GM12878 (cell line): Measurements from ENCODE around the gene ZNF511. TPM values are rescaled to one million over a fixed set of nuclear protein-coding genes. Genes with fewer than 3 reads are reported as not detected.

ENCODE experiments used
- ATAC-seq: fragments of 200-7000 bp; cut with Tn5 transposase; 3 replicates; pipeline ENCODE4 v1.9.1; 2020; ENCODE audit warnings: mild to moderate bottlenecking, moderate library complexity
- BruUV-seq: library from RNA; stranded (reverse); fragments of 400-500 nt; replicated peaks from 2 replicates; lab custom pipeline; 2021; lab: Mats Ljungman, UMichigan
- CTCF ChIA-PET: fragments of 300-600 bp; sonication (Branson Sonifier 250); formaldehyde crosslinking; extraction: SDS; loops from one replicate; lab custom pipeline; 2021; ENCODE audit warnings: inconsistent platforms; lab: Yijun Ruan, JAX
- POLR2A ChIA-PET: fragments of 350-600 bp; formaldehyde crosslinking; extraction: SDS; loops from one replicate; lab custom pipeline; 2021; ENCODE audit warnings: inconsistent platforms; lab: Charles Lee
- RAD21 ChIA-PET: fragments of 300-600 bp; sonication (Branson Sonifier 250); formaldehyde crosslinking; loops from one replicate; lab custom pipeline; 2023; ENCODE audit warnings: antibody characterized with exemption; ENCODE audit not compliant: unreplicated experiment; lab: Charles Lee
- SMC1A ChIA-PET: fragments of 300-600 bp; sonication (Branson Sonifier 250); formaldehyde crosslinking; loops from one replicate; lab custom pipeline; 2023; ENCODE audit not compliant: unreplicated experiment, uncharacterized antibody; lab: Charles Lee
- DNase-seq: peaks from one replicate; pipeline ENCODE4 v3.0.0-alpha.2; 2011; ENCODE audit warnings: low read depth, low spot score
- FAIRE-seq: peaks from 3 replicates; lab custom pipeline; 2011; peaks lifted over from hg19 to GRCh38; lab: Jason Lieb, UNC
- H2AFZ ChIP-seq: 2 replicates; pipeline ENCODE4 v1.6.0; 2011; ENCODE audit warnings: low read depth, low read length, control low read depth; ENCODE audit not compliant: control insufficient read depth
- H3K27ac ChIP-seq: 2 replicates; pipeline ENCODE4 v1.5.1; 2011; ENCODE audit warnings: control low read depth; ENCODE audit not compliant: control insufficient read depth, insufficient read depth
- H3K27me3 ChIP-seq, 2 experiments: replicated peaks in 1 of 2; 2 replicates each; pipeline versions ENCODE4 v1.6.0 to v1.6.1; 2011; ENCODE audit warnings: low read length in 1 of 2; ENCODE audit not compliant: control insufficient read depth in 2 of 2, insufficient read depth in 2 of 2
- H3K36me3 ChIP-seq, 2 experiments: 2 replicates each; pipeline ENCODE4 v1.5.1; 2011; ENCODE audit warnings: low read length in 1 of 2; ENCODE audit not compliant: control insufficient read depth in 2 of 2, insufficient read depth in 2 of 2
- H3K4me1 ChIP-seq: 2 replicates; pipeline ENCODE4 v1.6.1; 2011; ENCODE audit warnings: mild to moderate bottlenecking, low read length, moderate library complexity, mixed read lengths; ENCODE audit not compliant: control insufficient read depth, insufficient read depth
- H3K4me2 ChIP-seq: 2 replicates; pipeline ENCODE4 v1.6.0; 2011; ENCODE audit warnings: control low read depth; ENCODE audit not compliant: control insufficient read depth, insufficient read depth
- H3K4me3 ChIP-seq: fragments of 200-600 bp; sonication (generic); 2 replicates; pipeline ENCODE4 v1.5.1; 2016
- H3K79me2 ChIP-seq: 2 replicates; pipeline ENCODE4 v1.6.0; 2011; ENCODE audit warnings: low read length; ENCODE audit not compliant: control insufficient read depth, insufficient read depth
- H3K9ac ChIP-seq: 2 replicates; pipeline ENCODE4 v1.8.0; 2011; ENCODE audit warnings: low read length, control low read depth, mixed read lengths; ENCODE audit not compliant: control insufficient read depth, insufficient read depth
- H3K9me3 ChIP-seq: replicated peaks from 3 replicates; pipeline ENCODE4 v1.5.1; 2011; ENCODE audit warnings: mild to moderate bottlenecking, low read length; ENCODE audit not compliant: control insufficient read depth, insufficient read depth
- H4K20me1 ChIP-seq: 2 replicates; pipeline ENCODE4 v1.6.0; 2011; ENCODE audit not compliant: control insufficient read depth, insufficient read depth
- ATF2 ChIP-seq: IDR thresholded peaks from 2 replicates; pipeline ENCODE4 v1.6.1; 2012; ENCODE audit warnings: low read length, inconsistent platforms
- BHLHE40 ChIP-seq, 2 experiments: fragments of 450-650 bp in 1 of 2; IDR thresholded peaks; 2 replicates each; pipeline ENCODE4 v1.6.1; 2011 to 2017; ENCODE audit warnings: low read depth in 2 of 2, borderline replicate concordance in 1 of 2, improper control_type of control experiment in 1 of 2, low read length in 1 of 2, mild to moderate bottlenecking in 1 of 2
- CHD2 ChIP-seq: IDR thresholded peaks from 2 replicates; pipeline ENCODE4 v1.6.1; 2011; ENCODE audit warnings: low read depth, low read length, improper control_type of control experiment, borderline replicate concordance
- CREM ChIP-seq: IDR thresholded peaks from 2 replicates; pipeline ENCODE4 v1.6.1; 2014; ENCODE audit warnings: antibody characterized with exemption, low read depth
- E2F4 ChIP-seq: IDR thresholded peaks from 2 replicates; pipeline ENCODE4 v1.6.1; 2012; ENCODE audit warnings: low read depth, low read length, improper control_type of control experiment
- KLF5 ChIP-seq: fragments of 450-650 bp; IDR thresholded peaks from 2 replicates; pipeline ENCODE4 v1.6.1; 2014; ENCODE audit warnings: mild to moderate bottlenecking; ENCODE audit not compliant: partially characterized antibody
- NFYB ChIP-seq: IDR thresholded peaks from 2 replicates; pipeline ENCODE4 v1.6.1; 2011; ENCODE audit warnings: low read depth, mild to moderate bottlenecking, low read length, improper control_type of control experiment, moderate library complexity; ENCODE audit not compliant: insufficient read depth
- RB1 ChIP-seq: fragments of 450-650 bp; formaldehyde crosslinking; IDR thresholded peaks from 2 replicates; pipeline ENCODE4 v1.6.1; 2017; ENCODE audit warnings: mild to moderate bottlenecking, borderline replicate concordance
- YBX1 ChIP-seq: fragments of 450-650 bp; IDR thresholded peaks from 2 replicates; pipeline ENCODE4 v1.6.1; 2016; ENCODE audit warnings: antibody characterized with exemption
- ZNF274 ChIP-seq: IDR thresholded peaks from one replicate; pipeline ENCODE4 v1.8.0; 2011; ENCODE audit not compliant: insufficient read length, insufficient read depth
- WGBS: methylation state at CpG from one replicate; pipeline ENCODE4 v1.1.6; 2016; ENCODE audit warnings: low lambda C conversion rate; ENCODE audit not compliant: insufficient replicate concordance, insufficient coverage; ENCODE audit errors: missing lambda C conversion rate; 5-methylcytosine and 5-hydroxymethylcytosine counted together
- in situ Hi-C: fragments of 300-500 bp; cut with MboI; formaldehyde crosslinking; loops from 9 replicates; pipeline ENCODE4 v1.14.3; 2018; ENCODE audit warnings: mixed read lengths
- intact Hi-C: fragments of 100-400 bp; cut with micrococcal nuclease; formaldehyde crosslinking; loops from one replicate; pipeline ENCODE4 v1.14.2; 2022; ENCODE audit not compliant: unreplicated experiment
- polyA plus RNA-seq, 11 experiments: library from polyadenylated mRNA; depleted of rRNA in 4 of 11; unstranded in 6 of 11; stranded (reverse) in 5 of 11; fragments of >200 nt; fragmentation: Nextera tagmentation in 4 of 11; fragmentation: Illumina TruSeq in 1 of 11; extraction: Ambion mirVana in 4 of 11; extraction: Trizol in 1 of 11; gene quantifications; 1 replicate in 1 of 11; 2 replicates in 10 of 11; pipeline versions ENCODE4 v1.2.1 to v1.2.3, GENCODE V29; 2011 to 2016; ENCODE audit warnings: inconsistent platforms in 2 of 11, missing spikeins in 2 of 11, low read depth in 1 of 11
- total RNA-seq, 4 experiments: library from RNA; depleted of rRNA in 3 of 4; stranded (reverse); fragments of >200 nt in 3 of 4; fragmentation: Illumina TruSeq in 1 of 4; extraction: Trizol in 1 of 4; gene quantifications; 2 replicates each; pipeline versions ENCODE4 v1.2.1 to v1.2.3, GENCODE V29; 2013 to 2021
- TF ChIP-seq, protein P1 (sequence below): fragments of 450-650 bp; IDR thresholded peaks from 2 replicates; pipeline ENCODE4 v1.6.1; 2017; ENCODE audit warnings: borderline replicate concordance
- TF ChIP-seq, protein P2 (sequence below): fragments of 450-650 bp; IDR thresholded peaks from 2 replicates; pipeline ENCODE4 v1.6.1; 2017; ENCODE audit warnings: mild to moderate bottlenecking, moderate library complexity

The ZNF511 gene
- total and polyA plus RNA-seq, 10 of the 15 experiments (the other 5 are each of a cell fraction or from before 2014, with no cell fraction given): 0.58 to 110 (median 32.0) TPM

DNA sequence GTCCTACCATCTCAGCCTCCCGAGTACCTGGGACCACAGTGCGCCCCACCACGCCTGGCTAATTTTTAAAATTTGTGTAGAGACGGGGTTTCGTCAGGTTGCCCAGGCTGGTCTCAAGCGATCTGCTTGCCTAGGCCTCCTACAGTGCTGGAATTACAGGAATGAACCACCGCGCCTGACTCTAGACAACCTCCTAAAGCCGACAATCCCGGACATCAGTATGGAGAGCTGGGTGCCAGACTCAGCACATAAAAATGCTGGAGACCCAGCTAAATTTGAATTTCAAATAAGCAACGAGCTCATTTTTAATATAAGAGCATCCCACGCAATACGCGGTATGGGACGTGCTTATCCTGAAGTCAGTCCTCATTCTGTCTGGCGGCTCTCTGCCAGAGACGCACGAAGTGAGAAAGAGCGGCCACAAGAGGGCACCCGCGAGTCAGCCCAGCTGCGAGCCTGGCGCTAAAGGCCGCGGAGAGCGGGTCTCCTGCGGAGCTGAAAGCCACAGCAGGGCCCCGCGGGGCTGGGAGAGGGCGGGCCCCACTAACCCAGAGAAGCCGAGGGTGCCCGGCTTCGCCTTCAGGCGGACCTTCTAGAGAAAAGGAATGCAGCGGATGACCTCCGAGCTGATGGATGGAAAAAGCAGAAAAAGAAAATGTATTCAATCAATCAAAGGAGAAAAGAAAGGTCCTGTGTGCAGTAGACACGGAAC is 20.9 kb downstream of the ZNF511 start:
- H3K79me2 ChIP-seq: no peaks in the 10 kb centered on the region
- no peaks in the 10 kb centered on the region for H4K20me1 ChIP-seq
- ChIA-PET RAD21 (interaction anchor here (0.7 to 1.7 kb wide), 14 partner anchors 9 to 173 kb away, joined by 3 to 12 read pairs (median 4); partner anchors contain the start of genes ECHS1 and MTG1), POLR2A (interaction anchor here (0.8 kb wide), 1 partner anchor 194 kb away, joined by 3 read pairs; no protein-coding TSS in a partner anchor), SMC1A (interaction anchor here (0.6 to 1.7 kb wide), 15 partner anchors 9 to 171 kb away, joined by 3 to 6 read pairs (median 4); no protein-coding TSS in a partner anchor), CTCF (interaction anchor here (0.6 to 3.8 kb wide), 36 partner anchors 9 to 287 kb away, joined by 3 to 36 read pairs (median 5); partner anchors contain the start of genes ECHS1, FUOM and PRAP1)
- peak overlapping the region; percentile 51; the same call in 1 of the 2 replicates for H2AFZ ChIP-seq
- no peak overlapping the region for H3K9ac ChIP-seq
- WGBS: 13% methylated on average over 37 of the region's 37 CpGs
- DNase-seq (no peak), FAIRE-seq (peak; percentile 96), ATAC-seq (peak; percentile 98)
- H3K4me1 ChIP-seq: no peaks in the 10 kb centered on the region
- H3K27ac ChIP-seq: no peak overlapping the region
- H3K4me3 ChIP-seq: no peak overlapping the region
- BruUV-seq: no TSS peak
- peak overlapping the region; percentile 40 for H3K4me2 ChIP-seq
- peaks cover 5 to 9% of the 10 kb centered on the region in 2 experiments for H3K27me3 ChIP-seq
- intact Hi-C loops (loop anchor here (1.0 to 5.0 kb wide), 3 partner anchors 63 to 279 kb away; partner anchors contain the start of gene MTG1), in situ Hi-C loops (loop anchor here (5.0 kb wide), 1 partner anchor 168 kb away; no protein-coding TSS in a partner anchor)
- no peaks in the 10 kb centered on the region for H3K9me3 ChIP-seq
- H3K36me3 ChIP-seq: no peaks in the 10 kb centered on the region
- peak; percentile 14 to 51; a peak in 2 of 4 replicates for TF ChIP-seq BHLHE40 (IDR thresholded peaks at IDR 0.05; ENCODE audit: borderline replicate concordance in 1 of 2, low read depth in 2 of 2, low read length in 1 of 2)
- TF ChIP-seq NFYB: no peak
- peak; percentile 78; the same call in 1 of the 2 replicates for TF ChIP-seq RB1
- no peak for TF ChIP-seq KLF5
- TF ChIP-seq YBX1: no peak
- TF ChIP-seq, protein P1, sequence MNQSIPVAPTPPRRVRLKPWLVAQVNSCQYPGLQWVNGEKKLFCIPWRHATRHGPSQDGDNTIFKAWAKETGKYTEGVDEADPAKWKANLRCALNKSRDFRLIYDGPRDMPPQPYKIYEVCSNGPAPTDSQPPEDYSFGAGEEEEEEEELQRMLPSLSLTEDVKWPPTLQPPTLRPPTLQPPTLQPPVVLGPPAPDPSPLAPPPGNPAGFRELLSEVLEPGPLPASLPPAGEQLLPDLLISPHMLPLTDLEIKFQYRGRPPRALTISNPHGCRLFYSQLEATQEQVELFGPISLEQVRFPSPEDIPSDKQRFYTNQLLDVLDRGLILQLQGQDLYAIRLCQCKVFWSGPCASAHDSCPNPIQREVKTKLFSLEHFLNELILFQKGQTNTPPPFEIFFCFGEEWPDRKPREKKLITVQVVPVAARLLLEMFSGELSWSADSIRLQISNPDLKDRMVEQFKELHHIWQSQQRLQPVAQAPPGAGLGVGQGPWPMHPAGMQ: no peak
- no peak for TF ChIP-seq CREM
- TF ChIP-seq CHD2: no peak
- TF ChIP-seq, protein P2, sequence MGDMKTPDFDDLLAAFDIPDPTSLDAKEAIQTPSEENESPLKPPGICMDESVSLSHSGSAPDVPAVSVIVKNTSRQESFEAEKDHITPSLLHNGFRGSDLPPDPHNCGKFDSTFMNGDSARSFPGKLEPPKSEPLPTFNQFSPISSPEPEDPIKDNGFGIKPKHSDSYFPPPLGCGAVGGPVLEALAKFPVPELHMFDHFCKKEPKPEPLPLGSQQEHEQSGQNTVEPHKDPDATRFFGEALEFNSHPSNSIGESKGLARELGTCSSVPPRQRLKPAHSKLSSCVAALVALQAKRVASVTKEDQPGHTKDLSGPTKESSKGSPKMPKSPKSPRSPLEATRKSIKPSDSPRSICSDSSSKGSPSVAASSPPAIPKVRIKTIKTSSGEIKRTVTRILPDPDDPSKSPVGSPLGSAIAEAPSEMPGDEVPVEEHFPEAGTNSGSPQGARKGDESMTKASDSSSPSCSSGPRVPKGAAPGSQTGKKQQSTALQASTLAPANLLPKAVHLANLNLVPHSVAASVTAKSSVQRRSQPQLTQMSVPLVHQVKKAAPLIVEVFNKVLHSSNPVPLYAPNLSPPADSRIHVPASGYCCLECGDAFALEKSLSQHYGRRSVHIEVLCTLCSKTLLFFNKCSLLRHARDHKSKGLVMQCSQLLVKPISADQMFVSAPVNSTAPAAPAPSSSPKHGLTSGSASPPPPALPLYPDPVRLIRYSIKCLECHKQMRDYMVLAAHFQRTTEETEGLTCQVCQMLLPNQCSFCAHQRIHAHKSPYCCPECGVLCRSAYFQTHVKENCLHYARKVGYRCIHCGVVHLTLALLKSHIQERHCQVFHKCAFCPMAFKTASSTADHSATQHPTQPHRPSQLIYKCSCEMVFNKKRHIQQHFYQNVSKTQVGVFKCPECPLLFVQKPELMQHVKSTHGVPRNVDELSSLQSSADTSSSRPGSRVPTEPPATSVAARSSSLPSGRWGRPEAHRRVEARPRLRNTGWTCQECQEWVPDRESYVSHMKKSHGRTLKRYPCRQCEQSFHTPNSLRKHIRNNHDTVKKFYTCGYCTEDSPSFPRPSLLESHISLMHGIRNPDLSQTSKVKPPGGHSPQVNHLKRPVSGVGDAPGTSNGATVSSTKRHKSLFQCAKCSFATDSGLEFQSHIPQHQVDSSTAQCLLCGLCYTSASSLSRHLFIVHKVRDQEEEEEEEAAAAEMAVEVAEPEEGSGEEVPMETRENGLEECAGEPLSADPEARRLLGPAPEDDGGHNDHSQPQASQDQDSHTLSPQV: no peak
- TF ChIP-seq E2F4: no peak; the same call in 1 of the 2 replicates
- TF ChIP-seq ATF2: no peak
- no peak for TF ChIP-seq ZNF274
